Transverse colon (tissue), 4 donors: Measurements from ENCODE around the gene AATK.

Experiments
- CTCF ChIP-seq, 5 experiments: fragments of 200-600 bp in 3 of 5; fragments of 450-650 bp in 2 of 5; sonication (generic) in 3 of 5; IDR thresholded peaks; 1 replicate in 2 of 5; 2 replicates in 3 of 5; pipeline ENCODE4 v1.5.1; 2016 to 2017; ENCODE audit warnings: antibody characterized with exemption in 5 of 5, inconsistent platforms in 3 of 5, mild to moderate bottlenecking in 2 of 5, moderate library complexity in 1 of 5
- EP300 ChIP-seq: sonication (generic); formaldehyde crosslinking; IDR thresholded peaks from one replicate; pipeline ENCODE4 v1.6.1; 2017; ENCODE audit warnings: antibody characterized with exemption, low read depth
- POLR2A ChIP-seq: fragments of 450-650 bp; IDR thresholded peaks from one replicate; pipeline ENCODE4 v1.6.1; 2016; ENCODE audit warnings: antibody characterized with exemption, mild to moderate bottlenecking, moderate library complexity
- POLR2AphosphoS5 ChIP-seq, 3 donors: sonication (generic); formaldehyde crosslinking; IDR thresholded peaks; one replicate each; pipeline ENCODE4 v1.6.1; 2016; ENCODE audit warnings: antibody characterized with exemption in 3 of 3

DNA sequence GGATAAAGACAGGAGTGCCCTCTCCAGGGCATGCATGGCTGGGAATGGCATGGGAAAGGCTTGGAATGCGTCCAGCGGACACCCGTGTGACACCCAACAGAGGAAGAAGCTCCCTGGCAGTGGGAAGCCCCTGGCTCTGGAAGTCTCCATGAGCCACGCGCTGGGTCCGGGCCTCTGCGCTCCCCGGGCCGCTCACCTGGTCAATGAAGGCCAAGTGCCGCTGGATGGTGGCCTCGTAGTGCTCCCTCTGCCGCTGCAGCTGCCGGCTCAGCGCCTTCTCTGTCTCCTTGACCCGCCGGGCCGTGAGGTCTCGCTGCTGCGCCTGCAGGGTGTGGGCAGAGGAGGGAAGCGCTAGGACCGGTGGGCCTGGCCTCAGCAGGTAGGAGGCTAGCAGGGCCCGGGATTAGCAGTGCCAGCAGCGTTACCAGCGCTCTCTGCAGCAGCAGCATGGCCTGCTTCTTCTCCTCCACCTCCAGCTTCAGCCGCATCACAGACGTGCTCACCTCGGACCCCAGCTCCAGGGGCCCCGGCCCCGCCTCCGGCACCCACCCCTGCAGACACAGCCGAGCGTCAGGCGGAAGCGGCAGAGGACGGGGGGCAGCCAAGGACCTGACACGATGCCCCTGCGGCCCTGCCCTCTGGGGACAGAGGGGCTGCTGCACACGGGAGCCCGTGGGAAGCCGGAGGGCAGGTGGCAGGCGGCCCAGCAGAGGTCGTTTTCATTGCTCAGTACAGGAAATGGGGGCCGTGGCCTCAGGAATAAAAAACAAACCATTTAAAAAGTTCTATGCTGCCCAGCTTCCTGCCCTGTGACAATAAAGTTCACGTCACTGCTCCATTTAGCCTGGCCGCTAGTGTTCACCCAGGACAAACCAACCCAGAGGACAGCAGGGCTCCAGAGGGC lies 30.7 kb upstream of the AATK start:
- no peak for TF ChIP-seq CTCF (IDR thresholded peaks at IDR 0.05)
- no peak for TF ChIP-seq POLR2AphosphoS5 (IDR thresholded peaks at IDR 0.05)
- TF ChIP-seq POLR2A: no peak
- TF ChIP-seq EP300: no peak
